ENCODE results near the gene HOXA7. TPM values are rescaled to one million over a fixed set of nuclear protein-coding genes. Genes with fewer than 3 reads are reported as not detected.

HOXA7 gene
- total RNA-seq, 1 donor from 2014 or later = 8.8 TPM

DNA sequence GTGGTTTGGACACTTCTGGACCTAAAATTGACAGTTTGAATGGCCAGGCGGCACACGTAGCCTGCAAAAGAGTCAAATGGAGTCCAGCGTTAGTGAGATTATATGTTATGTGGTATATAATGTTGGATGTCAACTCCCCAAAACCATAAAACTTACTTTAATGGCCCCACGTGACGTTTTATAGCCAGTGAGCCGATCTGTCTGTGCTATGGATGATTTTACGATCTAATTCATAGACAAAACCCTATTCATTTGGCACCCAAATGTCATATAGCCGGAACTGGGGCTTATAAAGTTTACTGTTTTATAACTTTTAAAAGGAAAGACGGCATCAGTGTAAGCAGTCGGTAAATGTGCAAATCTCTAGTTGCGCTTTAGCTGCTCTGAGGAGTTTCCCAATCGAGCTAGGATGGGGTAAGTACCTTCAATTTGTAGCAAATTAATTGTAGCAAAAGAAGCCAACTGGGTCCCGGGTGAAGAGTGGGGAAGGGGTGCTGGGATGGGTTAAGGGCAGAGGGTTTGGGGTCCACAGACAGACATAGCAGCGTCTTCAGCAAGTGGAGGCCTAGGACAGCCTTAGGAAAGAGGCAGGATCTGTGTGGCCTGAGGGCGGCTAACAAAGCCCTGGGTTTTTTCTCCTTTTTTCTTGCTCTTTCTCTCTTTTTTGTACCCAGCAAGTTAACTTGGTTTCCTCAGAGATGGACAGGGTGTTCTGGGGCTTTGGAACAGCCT is 16.2 kb downstream of the HOXA7 start:
- peak overlapping the region; percentile 81 for H3K4me3 Mint-ChIP-seq

DNA sequence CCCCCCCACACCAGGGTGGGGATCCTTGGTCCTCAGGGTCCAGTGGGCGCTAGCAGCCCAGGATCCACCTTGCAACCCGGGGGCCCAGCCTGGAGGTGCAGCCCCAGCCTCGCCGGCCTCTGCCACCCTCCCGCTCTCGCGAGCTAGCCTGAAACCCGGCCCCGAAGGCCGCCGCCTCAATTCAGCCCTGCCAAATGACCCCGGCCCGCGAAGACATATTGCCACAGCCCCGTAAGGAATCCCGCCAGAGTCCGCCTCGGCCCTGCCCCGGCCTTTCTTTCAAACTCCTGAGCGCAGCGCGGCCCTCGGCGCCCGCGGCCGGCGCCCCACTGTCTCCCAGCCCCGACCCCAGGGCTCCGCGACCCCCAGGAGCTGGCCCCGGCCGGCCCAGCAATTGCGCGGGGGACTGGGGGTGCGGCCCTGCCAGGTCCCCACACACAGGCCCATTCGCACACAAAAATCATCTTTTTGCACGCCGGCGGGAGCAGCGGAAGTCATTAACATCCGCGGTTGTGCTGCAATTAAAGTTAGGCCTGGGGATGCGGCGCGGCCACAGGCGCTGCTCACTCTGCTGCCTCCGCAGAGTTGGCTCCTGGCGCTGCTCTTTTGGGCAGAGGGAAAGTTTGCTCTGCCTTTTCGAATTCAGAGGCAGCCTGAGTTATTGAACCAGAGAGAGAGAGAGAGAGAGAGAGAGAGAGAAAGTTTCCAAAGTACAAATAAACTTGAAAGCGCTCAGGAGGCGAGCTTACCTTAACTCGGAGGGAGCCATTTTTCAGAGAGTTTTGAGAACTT is 16.9 kb downstream of the HOXA7 start:
- H3K9me3 Mint-ChIP-seq = no peaks in the 10 kb centered on the region
- no peak for DNase-seq (ENCODE audit: low read depth, low spot score)
- H3K27ac Mint-ChIP-seq (ENCODE audit: unreplicated experiment) = peak overlapping the region; percentile 64
- H3K36me3 Mint-ChIP-seq (ENCODE audit: low read depth) = no peaks in the 10 kb centered on the region
- H3K4me1 Mint-ChIP-seq = peaks cover 28% of the 10 kb centered on the region
- peak overlapping the region; percentile 81 for H3K4me3 Mint-ChIP-seq
- peaks cover 100% of the 10 kb centered on the region for H3K27me3 Mint-ChIP-seq (ENCODE audit: low read depth)
- TF ChIP-seq, protein P1, sequence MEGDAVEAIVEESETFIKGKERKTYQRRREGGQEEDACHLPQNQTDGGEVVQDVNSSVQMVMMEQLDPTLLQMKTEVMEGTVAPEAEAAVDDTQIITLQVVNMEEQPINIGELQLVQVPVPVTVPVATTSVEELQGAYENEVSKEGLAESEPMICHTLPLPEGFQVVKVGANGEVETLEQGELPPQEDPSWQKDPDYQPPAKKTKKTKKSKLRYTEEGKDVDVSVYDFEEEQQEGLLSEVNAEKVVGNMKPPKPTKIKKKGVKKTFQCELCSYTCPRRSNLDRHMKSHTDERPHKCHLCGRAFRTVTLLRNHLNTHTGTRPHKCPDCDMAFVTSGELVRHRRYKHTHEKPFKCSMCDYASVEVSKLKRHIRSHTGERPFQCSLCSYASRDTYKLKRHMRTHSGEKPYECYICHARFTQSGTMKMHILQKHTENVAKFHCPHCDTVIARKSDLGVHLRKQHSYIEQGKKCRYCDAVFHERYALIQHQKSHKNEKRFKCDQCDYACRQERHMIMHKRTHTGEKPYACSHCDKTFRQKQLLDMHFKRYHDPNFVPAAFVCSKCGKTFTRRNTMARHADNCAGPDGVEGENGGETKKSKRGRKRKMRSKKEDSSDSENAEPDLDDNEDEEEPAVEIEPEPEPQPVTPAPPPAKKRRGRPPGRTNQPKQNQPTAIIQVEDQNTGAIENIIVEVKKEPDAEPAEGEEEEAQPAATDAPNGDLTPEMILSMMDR (conservative IDR thresholded peaks at IDR 0.05) = no peak

More for the DNA sequence above, 16.2 kb downstream of the HOXA7 start:
- Mint-ChIP-seq H3K36me3 (ENCODE audit: low read depth) (no peaks in the 10 kb centered on the region), H3K27ac (ENCODE audit: unreplicated experiment) (peak overlapping the region; percentile 70), H3K4me1 (peaks cover 28% of the 10 kb centered on the region), H3K9me3 (no peaks in the 10 kb centered on the region), H3K27me3 (ENCODE audit: low read depth) (peaks cover 100% of the 10 kb centered on the region)
- TF ChIP-seq, protein P1 (conservative IDR thresholded peaks at IDR 0.05) = no peak
- DNase-seq (ENCODE audit: low read depth, low spot score) = no peak

DNA sequence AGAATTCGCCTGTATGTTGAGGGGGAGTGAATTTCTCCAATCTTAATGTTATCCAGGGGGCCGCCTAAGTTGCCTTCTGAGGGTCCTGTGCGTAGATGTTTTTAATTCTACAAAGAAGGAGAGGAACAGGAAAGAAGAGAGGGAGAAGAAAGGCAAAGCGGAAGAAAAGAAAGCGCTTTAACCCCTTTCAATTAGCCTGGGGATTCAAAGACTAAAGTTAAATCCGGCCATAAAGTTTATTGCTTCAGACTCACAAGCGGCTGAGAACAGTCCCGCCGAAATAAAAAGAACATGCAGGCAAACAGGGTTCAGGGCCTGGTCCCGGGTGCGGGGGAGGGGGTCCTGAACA is 17.5 kb downstream of the HOXA7 start:
- H3K4me3 Mint-ChIP-seq = peak overlapping the region; percentile 81
- DNase-seq (ENCODE audit: low read depth, low spot score) = no peak
- TF ChIP-seq, protein P1 (conservative IDR thresholded peaks at IDR 0.05) = no peak
- H3K27ac Mint-ChIP-seq (ENCODE audit: unreplicated experiment) = no peak overlapping the region
- peaks cover 100% of the 10 kb centered on the region for H3K27me3 Mint-ChIP-seq (ENCODE audit: low read depth)
- peaks cover under 1% of the 10 kb centered on the region for H3K36me3 Mint-ChIP-seq (ENCODE audit: low read depth)
- H3K9me3 Mint-ChIP-seq = no peaks in the 10 kb centered on the region
- H3K4me1 Mint-ChIP-seq = peaks cover 22% of the 10 kb centered on the region

DNA sequence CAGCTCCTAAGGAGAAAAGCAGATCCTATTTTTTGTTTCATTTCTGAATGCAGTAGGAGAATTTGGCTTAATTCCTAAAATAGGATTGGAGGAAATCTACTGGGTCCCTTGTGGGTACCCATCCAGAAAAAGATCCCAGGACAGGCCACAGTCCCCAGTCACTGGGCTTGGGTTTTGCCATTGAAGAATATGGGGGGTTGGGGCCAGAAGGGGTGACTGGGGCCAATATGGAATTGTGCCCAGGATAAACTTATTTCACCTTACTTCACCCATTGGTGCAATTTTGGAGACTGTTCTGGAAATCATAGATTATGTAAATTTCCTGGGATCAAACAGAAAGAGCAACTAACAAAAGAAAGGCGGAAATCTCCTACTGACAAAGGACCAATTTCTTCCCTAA is 18.0 kb downstream of the HOXA7 start:
- TF ChIP-seq, protein P1 (conservative IDR thresholded peaks at IDR 0.05) = no peak
- Mint-ChIP-seq H3K4me3 (peak overlapping the region; percentile 81), H3K9me3 (no peaks in the 10 kb centered on the region), H3K4me1 (peaks cover 21% of the 10 kb centered on the region), H3K36me3 (ENCODE audit: low read depth) (peaks cover 3% of the 10 kb centered on the region), H3K27ac (ENCODE audit: unreplicated experiment) (no peak overlapping the region), H3K27me3 (ENCODE audit: low read depth) (peaks cover 100% of the 10 kb centered on the region)
- DNase-seq (ENCODE audit: low read depth, low spot score) = no peak

DNA sequence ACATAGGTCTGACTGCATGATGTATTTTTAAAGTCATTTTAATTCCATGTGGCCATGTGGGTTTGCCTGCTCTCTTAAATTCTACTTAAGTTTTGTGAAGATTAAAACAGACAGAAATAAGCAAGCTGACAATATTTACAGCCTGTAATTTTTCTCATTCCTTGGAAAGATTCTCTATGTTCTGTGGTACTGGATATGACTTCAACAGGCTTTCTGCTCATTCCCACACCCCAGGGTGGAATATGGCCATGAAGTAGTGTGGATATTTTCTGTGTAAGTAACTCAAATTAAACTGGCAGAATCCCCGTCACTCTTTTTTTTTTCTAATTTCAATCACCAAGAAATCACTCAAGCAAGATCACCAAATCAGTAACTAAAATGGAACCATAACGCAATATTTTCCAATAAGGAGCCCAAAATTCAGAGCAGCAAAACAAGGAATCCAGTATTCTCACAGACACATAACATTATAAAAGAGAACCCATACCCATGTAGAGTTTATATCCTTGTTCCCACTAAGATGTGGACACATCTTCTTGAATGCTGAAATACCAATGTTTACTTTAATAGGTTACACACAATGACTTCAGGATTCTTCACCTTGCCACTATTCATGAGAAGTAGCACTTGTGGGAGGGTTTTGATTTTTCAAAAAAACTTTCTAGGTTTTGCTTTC is 18.7 kb downstream of the HOXA7 start:
- Mint-ChIP-seq H3K27ac (ENCODE audit: unreplicated experiment) (no peak overlapping the region), H3K4me1 (peaks cover 18% of the 10 kb centered on the region), H3K4me3 (peak overlapping the region; percentile 20), H3K36me3 (ENCODE audit: low read depth) (peaks cover 3% of the 10 kb centered on the region), H3K27me3 (ENCODE audit: low read depth) (peaks cover 100% of the 10 kb centered on the region), H3K9me3 (no peaks in the 10 kb centered on the region)
- no peak for DNase-seq (ENCODE audit: low read depth, low spot score)
- TF ChIP-seq, protein P1 (conservative IDR thresholded peaks at IDR 0.05) = no peak

Data from neural crest cell (in vitro differentiated cells).